HG02981 (cell line): ENCODE data around the gene LAMC1.
"Not testable (repeated sequence)": the region's sequence is repeated elsewhere in the genome, so short reads cannot be mapped to it uniquely, and the experiment has no call there.

Experiments used
- ATAC-seq: cut with Tn5 transposase; IDR thresholded peaks from one replicate; pipeline ENCODE4 v1.9.1; 2021; ENCODE audit warnings: mild to moderate bottlenecking, moderate library complexity; ENCODE audit not compliant: unreplicated experiment

LAMC1 gene

GRCh38 chr1:183142171-183142570 is 119.0 kb downstream of the LAMC1 start:
- ATAC-seq, result no peak

GRCh38 chr1:183143576-183144315 is 120.5 kb downstream of the LAMC1 start:
- ATAC-seq, result no peak

- ATAC-seq, result no peak
These were observed 121.5 kb downstream of the LAMC1 start for GRCh38 chr1:183144752-183145151.

GRCh38 chr1:183147735-183148134 is 124.5 kb downstream of the LAMC1 start:
- no peak for ATAC-seq

- ATAC-seq, result no peak
These were observed 125.4 kb downstream of the LAMC1 start for GRCh38 chr1:183148599-183148998.

- no peak for ATAC-seq
These were observed 126.1 kb downstream of the LAMC1 start for GRCh38 chr1:183149273-183149672.

GRCh38 chr1:183150032-183150431 is 126.8 kb downstream of the LAMC1 start:
- not testable (repeated sequence) for ATAC-seq

GRCh38 chr1:183150445-183150844 is 127.2 kb downstream of the LAMC1 start:
- ATAC-seq, result no peak

GRCh38 chr1:183152180-183152579 is 129.0 kb downstream of the LAMC1 start:
- ATAC-seq, result no peak

GRCh38 chr1:183155939-183156338 is 132.7 kb downstream of the LAMC1 start:
- no peak for ATAC-seq

- no peak for ATAC-seq
These were observed 136.7 kb downstream of the LAMC1 start for GRCh38 chr1:183159960-183160359.

GRCh38 chr1:183161391-183161790 is 138.2 kb downstream of the LAMC1 start:
- no peak for ATAC-seq

GRCh38 chr1:183163316-183163715 is 140.1 kb downstream of the LAMC1 start:
- no peak for ATAC-seq

GRCh38 chr1:183164340-183164739 is 141.1 kb downstream of the LAMC1 start:
- ATAC-seq, result no peak

GRCh38 chr1:183164963-183165362 is 141.7 kb downstream of the LAMC1 start:
- no peak for ATAC-seq

- no peak for ATAC-seq
These were observed 142.2 kb downstream of the LAMC1 start for GRCh38 chr1:183165456-183165855.

- ATAC-seq, result no peak
These were observed 143.2 kb downstream of the LAMC1 start for GRCh38 chr1:183166454-183166853.

GRCh38 chr1:183167676-183168075 is 144.5 kb downstream of the LAMC1 start:
- no peak for ATAC-seq

- no peak for ATAC-seq
These were observed 145.1 kb downstream of the LAMC1 start for GRCh38 chr1:183168308-183168707.

GRCh38 chr1:183173828-183174227 is 150.6 kb downstream of the LAMC1 start:
- no peak for ATAC-seq

- ATAC-seq, result no peak
These were observed 152.4 kb downstream of the LAMC1 start for GRCh38 chr1:183175631-183176030.

GRCh38 chr1:183178545-183178944 is 155.3 kb downstream of the LAMC1 start:
- ATAC-seq, result no peak

- ATAC-seq, result no peak
These were observed 155.8 kb downstream of the LAMC1 start for GRCh38 chr1:183179033-183179432.
